AG08396 (cell line): ENCODE data around the gene HNRNPLL.

Experiments used
- DNase-seq: peaks from one replicate; pipeline ENCODE4 v3.0.0; 2012; ENCODE audit warnings: low spot score, mixed read lengths

HNRNPLL gene

GRCh38 chr2:38527338-38528007 is 75.3 kb downstream of the HNRNPLL start:
- no peak for DNase-seq

- peak; percentile 33 for DNase-seq
These were observed 76.5 kb downstream of the HNRNPLL start for GRCh38 chr2:38526195-38526594.

- no peak for DNase-seq
These were observed 78.1 kb downstream of the HNRNPLL start for GRCh38 chr2:38524580-38524979.

- no peak for DNase-seq
These were observed 78.8 kb downstream of the HNRNPLL start for GRCh38 chr2:38523728-38524437.

GRCh38 chr2:38522754-38523349 is 79.9 kb downstream of the HNRNPLL start:
- no peak for DNase-seq

- no peak for DNase-seq
These were observed 80.9 kb downstream of the HNRNPLL start for GRCh38 chr2:38521835-38522234.

GRCh38 chr2:38517284-38517683 is 85.4 kb downstream of the HNRNPLL start:
- no peak for DNase-seq

GRCh38 chr2:38516526-38516925 is 86.2 kb downstream of the HNRNPLL start:
- DNase-seq: no peak

- no peak for DNase-seq
These were observed 86.6 kb downstream of the HNRNPLL start for GRCh38 chr2:38516122-38516521.

GRCh38 chr2:38515155-38516074 is 87.3 kb downstream of the HNRNPLL start:
- DNase-seq: peak; percentile 69

- no peak for DNase-seq
These were observed 88.0 kb downstream of the HNRNPLL start for GRCh38 chr2:38514603-38515154.

- no peak for DNase-seq
These were observed 90.5 kb downstream of the HNRNPLL start for GRCh38 chr2:38512211-38512610.
